T1000 (cell line): Measurements from ENCODE around the gene RAB1B.
A peak's percentile ranks its signal among the peaks of the same experiment; 100 is the strongest.
"Not testable (repeated sequence)": the region's sequence is repeated elsewhere in the genome, so short reads cannot be mapped to it uniquely, and the experiment has no call there.

Experiments used
- DNase-seq: peaks from one replicate; lab custom pipeline; 2025; ENCODE audit warnings: mixed read lengths; lab: John Stamatoyannopoulos, UW

The RAB1B gene

DNA sequence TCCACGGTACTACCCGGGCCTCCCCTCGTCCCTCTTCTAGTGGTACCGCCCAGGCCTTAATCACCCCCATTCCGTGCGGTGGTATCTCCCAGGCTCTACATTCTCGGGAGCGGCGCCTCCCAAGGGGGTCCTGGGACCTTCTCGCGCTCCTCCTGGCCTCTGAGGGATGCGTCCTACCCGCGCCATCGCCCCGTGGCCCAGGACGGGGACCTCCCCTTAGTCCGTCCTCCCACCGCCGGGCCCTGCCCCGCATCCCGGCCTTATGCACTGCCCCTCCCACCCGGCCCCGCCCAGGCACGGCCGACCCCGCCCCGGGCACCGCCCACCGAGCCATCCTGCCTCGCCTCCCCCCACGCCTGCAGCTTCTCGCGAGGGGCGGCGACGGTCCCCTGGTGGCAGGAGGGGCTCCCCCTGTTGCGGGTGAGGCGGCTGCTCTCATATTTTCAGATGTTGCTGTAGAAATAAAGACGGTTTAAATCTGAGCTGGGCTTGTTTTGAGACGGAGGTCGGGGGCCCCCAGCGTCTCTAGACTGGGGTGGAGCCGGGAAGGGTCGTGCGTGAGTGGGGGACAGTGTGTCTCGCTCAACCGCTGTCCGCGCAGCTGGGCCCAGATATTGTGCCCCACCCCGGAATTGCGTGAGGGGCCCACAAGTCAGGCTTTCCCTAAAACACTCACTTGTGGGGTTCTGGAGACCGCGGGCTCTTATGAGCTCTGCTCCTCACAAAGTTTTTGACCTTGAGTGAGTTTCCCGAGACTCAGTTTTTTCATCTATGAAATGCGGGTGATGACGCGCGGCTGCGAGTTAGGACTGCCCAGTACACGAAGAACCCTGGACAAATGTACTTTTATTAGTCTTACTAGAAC is 828 bp upstream of the RAB1B start:
- DNase-seq: peak; percentile 83

DNA sequence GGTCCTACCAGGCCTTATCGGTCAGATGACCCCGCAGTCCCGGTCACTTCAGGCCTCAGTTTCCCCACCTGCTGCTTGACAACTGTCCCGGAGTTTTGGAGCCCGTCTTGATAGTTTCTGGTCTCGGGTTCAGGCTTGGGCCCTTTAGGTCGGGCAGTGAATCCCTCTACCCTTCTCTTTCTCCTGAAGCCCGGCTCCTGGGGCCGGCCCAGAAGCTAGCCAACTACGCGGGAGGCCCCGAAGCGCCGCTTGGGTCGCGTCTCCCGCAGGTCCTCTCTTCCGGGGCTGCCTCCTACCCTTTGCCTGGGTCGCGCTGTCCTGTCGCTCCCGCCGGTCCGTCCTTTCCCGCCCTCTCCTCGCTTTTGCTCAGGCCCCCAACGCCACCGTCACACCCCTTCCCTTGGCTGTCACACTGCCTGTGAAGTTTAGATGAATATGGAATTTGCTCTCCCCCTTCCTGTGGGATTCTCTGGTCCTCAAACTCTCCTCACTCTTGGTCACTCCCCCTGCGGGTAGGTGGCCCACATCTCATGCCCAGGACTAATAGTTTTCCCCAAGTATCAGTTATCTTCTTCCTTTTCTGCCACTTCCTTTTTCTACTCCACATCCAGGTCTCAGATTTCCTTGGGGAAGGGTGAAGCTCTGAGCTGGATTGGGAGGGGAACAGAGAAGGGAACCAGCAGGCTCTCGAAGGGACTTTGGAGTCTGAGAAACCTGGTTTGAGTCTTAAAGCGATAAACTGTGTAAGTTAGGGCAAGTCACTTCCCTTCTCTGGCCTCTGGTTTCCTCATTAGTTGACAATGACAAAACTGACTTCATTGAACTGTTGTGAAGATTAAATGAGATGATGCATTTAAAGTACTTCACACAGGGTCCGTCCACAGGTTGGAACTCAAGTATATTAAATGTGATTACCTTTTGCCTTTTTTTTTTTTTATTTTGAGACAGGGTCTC is 790 bp downstream of the RAB1B start:
- no peak for DNase-seq

DNA sequence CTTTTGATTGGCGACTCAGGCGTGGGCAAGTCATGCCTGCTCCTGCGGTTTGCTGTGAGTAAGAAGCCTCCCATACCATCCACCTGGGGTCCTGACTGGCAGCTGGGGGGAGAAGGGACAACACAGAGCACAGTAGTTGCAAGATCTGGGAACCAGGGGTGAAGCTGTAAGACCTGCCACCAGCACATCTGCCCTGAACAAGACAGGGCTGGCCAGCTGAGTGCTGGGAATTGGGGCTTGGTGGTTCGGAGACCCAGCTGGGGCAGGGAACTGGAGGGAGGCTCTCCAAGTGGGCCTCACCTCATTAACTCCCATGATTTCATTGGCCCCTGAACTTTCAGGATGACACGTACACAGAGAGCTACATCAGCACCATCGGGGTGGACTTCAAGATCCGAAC is 3.4 kb downstream of the RAB1B start:
- no peak for DNase-seq

DNA sequence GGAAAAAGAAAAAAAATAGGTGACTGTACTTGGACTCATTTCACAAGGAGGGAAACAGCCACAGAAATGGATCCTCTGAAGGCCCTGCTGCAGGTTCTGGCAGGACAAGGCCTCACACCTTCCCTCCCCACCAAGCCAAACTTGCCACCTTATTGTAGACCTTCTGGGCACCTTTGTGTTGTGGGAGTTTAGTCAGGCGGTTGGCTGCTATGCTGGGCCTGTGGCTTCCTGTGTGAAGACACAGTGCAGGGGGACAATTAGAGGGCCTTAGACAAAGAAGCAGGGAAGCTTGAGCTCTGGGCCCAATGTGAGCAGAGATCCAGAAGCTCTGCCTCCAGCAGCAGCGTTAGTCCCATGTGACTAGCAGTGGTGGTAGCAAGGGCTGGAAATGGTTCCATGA is 4.2 kb downstream of the RAB1B start:
- DNase-seq: no peak

DNA sequence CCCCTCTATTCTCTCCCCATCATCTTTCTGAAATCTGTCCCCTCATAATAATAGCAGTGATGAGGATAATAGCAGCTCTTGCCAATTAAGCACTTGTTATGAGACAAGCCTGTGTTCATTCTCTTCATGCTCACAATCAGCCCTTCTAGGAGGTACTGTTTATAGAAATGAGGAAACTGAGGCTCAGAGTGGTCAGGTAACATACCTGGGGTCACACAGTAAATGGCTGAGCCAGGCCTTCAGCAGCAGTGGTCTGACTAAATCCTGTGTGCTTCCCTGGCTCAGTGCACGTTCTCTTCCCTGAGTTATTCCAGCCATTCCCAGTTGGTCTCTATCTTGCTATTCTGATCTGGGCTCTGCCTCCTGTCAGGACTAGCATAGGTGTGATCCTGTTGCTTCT is 5.8 kb downstream of the RAB1B start:
- DNase-seq: no peak

DNA sequence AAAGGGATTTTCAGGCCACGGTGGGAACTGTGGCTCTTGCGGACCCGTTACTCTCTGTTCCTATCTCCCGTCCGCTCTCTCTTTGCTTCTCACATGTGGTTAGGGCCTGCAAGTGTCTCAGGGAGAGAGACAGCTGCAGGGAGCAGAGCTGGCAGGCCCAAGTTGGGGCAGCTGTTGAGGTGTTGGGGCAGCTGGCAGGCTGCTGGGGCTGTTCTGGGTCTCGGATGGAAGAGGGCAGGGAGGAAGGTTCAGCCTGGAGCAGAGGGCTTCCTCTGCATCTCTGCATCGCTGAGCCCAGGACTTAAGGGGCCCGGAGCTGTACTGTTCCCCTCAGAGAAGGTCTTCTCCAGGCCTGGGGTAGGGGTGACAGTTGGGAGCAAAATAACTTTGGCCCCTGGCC is 7.0 kb downstream of the RAB1B start:
- no peak for DNase-seq

DNA sequence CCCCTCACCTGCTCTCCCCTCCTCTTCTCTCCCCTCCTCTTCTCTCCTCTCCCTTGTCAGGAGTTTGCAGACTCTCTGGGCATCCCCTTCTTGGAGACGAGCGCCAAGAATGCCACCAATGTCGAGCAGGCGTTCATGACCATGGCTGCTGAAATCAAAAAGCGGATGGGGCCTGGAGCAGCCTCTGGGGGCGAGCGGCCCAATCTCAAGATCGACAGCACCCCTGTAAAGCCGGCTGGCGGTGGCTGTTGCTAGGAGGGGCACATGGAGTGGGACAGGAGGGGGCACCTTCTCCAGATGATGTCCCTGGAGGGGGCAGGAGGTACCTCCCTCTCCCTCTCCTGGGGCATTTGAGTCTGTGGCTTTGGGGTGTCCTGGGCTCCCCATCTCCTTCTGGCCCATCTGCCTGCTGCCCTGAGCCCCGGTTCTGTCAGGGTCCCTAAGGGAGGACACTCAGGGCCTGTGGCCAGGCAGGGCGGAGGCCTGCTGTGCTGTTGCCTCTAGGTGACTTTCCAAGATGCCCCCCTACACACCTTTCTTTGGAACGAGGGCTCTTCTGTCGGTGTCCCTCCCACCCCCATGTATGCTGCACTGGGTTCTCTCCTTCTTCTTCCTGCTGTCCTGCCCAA is 7.7 kb downstream of the RAB1B start:
- no peak for DNase-seq

DNA sequence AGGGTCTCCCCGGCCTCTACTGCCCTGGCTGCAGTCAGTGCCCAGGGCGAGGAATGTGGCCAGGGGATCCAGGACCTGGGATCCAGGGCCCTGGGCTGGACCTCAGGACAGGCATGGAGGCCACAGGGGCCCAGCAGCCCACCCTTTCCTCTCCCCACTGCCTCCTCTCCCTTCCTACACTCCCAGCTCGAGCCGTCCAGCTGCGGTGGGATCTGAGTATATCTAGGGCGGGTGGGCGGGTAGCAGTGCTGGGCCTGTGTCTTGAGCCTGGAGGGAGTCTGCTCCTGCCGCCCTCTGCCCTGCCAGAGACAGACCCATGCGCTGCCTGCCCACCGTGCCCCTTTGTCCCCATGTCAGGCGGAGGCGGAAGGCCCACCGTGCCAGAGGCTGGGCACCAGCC is 8.2 kb downstream of the RAB1B start:
- DNase-seq: not testable (repeated sequence)

DNA sequence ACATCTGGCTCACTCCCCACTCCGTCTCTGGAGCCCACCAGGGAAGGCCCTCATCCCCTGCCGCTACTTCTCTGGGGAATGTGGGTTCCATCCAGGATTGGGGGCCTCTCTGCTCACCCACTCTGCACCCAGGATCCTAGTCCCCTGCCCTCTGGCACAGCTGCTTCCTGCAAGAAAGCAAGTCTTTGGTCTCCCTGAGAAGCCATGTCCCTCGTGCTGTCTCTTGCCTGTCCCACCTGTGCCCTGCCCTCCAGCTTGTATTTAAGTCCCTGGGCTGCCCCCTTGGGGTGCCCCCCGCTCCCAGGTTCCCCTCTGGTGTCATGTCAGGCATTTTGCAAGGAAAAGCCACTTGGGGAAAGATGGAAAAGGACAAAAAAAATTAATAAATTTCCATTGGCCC is 8.6 kb downstream of the RAB1B start:
- not testable (repeated sequence) for DNase-seq

DNA sequence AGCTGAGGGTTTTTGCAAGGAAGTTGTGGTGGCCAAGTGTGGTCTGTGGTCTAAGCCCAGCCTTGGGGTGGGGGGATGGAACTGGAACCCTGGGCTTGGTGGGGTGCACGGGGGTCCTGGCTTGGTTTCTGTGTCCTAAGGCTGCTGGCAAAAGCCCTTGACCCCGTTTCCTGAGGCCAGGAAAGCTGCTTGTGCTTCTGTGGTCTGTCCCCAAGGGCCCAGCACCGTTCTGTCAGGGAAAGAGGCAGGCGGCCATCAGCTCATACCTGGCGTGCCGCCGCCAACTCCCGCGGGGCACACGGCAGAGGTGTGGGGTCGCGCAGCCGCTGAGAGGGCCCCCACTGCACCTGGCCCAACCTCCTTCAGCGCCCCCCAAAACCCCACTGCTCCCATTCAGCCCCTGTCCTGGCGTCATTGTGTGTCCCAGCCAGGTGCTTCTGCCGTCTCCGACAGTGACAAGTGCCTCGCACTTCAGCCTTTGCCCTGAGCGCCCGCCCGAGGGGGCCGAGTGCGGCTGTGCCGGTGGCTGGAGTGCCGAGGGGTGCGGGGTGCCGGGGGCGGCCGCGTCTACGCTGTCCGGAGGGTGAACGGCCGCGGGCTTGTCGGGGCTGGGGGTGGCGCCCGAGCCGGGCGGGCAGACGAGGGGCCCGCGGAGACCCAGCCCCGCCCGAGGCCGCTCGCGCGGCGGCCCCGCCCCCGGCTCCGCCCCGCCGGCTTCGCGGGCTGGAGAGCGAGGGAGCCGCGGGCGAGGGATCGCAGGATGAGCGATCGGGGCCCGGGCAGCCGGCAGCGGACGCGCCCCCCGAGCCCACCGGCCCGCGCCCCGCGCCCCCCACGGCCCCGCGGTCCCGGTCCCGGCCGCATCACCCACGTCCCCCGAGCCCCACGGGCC is 9.3 kb downstream of the RAB1B start, which contains the start of gene CNIH2:
Gene CNIH2, plus strand, starts transcription at position 705 of the 892 bp plus-strand sequence. CDS start 282 bp downstream, outside the sequence.
- no peak for DNase-seq

DNA sequence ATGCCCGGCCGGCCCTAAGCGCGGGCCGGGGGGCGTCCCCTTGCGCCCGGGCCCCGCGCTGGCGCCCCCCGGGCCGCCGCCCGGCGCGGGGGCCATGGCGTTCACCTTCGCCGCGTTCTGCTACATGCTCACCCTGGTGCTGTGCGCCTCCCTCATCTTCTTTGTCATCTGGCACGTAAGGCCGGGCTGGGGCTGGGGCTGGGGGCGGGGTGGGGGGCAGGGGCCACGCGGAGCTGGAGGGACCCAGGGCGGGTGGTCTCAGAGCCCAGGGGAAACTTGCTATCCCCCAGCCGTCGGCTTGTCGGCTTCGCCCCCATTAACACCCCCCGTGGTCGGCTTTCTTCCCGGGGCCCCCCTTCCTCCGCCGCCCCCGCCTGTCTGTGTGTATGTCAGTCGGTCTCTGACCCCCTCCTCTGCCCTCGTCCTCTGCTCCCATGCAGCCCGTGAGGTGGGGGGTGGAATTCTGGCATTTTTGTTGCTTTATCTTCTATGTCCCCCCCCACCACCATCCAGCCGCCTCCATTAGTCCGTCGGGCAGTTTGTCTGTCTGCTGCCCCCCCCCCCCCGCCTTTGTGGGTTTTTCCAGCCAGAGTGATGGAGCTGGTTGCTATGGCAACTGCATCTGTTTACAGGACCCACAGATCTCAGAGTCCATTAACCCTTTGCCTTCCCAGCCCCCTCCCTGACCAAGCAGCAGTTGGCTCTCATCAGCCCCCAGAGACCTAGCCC is 10.1 kb downstream of the RAB1B start:
- DNase-seq: no peak

DNA sequence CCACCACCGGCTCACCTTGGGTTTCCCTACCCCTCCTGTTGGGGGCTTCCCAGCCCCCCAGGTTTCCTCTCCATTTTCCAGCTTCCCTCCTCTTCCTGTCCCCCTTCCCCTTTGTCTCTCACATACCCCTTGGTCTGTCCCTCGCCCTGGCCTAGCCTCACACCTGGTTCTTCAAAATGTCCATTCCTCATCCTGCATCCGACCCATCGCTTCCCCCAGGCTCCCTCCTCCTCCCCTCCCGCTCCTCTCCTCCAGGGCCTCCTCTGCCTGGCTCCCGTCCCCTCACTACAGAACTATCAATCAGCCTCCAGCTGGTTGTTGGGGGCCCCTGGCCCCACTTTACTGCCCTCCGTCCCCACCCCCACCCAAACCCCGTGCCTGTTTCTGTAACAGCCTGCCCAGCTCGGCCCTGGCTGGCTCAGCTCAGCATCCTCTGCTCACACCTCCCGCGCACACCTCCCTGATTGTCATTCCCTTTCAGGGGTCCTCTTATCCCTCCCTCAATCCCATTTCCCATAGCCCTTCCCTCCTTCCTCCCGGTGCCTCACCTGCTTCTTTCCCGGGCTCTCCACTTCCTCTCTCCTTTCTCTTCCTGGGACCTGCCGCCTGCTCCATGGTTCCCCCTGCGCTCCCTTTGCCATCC is 10.8 kb downstream of the RAB1B start:
- DNase-seq: no peak

DNA sequence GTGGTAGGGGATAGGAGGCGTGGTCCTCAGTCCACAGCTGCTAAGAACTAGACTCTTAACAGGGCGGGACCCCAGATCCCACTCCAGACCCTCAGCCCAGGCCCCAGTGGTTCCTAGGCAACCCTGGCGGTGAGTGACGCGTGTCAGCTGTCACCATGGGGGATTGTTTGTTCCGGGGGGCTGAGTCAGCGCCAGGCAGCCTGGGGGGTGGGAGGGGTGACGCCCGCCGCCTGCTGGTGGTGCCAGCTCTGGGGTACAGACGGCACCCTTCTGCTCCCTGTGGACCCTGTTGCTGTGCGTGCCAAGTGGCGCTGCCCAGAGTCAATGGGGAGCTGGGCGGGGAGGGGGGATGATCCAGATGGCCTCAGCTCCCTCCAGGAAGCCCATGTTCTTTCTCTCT is 12.0 kb downstream of the RAB1B start:
- DNase-seq: no peak

DNA sequence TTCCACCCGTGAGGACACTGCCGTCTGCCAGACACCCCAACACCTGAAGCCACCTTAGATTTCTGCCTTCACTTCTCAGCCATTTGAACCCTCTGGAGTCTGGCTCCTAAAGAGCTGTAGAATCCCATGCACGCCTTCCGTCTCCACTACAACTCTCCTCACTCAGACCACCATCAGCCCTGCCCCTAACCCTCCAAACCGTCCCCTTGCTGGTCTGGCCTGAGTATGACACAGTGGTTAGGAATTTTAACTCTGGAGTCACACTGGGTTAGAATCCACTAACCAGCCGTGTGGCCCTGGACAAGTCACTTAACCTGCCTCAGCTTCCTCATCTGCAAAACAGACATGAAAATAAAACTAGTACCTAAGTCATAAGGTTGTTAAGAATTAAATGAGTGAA is 12.6 kb downstream of the RAB1B start:
- no peak for DNase-seq

DNA sequence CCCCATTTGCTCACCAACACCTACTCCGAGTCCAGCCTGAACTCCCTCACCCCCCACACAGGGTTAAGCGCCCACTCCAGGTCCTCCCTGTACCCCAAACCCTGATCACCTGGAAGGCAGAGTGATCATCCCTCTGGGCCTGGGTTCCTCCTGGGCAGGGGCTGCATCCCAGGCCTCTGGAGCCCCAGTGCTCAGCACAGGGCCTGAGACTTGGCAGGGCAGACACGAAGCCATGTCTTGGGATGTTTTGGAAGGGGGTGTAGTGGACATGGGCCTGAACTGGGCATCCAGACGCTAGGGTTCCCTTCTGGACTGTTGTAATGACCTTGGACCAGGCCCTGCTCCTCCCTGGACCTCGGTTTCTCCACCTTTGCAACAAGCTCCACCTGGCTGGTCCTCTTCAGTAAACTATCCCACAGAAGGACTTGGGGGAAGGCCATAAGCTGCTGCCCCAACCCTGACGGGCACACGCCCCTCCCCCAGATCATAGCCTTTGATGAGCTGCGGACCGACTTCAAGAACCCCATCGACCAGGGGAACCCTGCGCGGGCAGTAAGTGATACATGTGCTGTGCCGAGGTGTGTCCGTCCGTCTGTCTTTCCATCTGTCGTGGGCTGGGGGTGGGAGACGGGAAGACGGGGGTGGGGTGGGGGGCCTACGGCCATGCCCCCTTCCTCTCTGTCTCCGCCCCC is 13.5 kb downstream of the RAB1B start:
- DNase-seq: no peak

DNA sequence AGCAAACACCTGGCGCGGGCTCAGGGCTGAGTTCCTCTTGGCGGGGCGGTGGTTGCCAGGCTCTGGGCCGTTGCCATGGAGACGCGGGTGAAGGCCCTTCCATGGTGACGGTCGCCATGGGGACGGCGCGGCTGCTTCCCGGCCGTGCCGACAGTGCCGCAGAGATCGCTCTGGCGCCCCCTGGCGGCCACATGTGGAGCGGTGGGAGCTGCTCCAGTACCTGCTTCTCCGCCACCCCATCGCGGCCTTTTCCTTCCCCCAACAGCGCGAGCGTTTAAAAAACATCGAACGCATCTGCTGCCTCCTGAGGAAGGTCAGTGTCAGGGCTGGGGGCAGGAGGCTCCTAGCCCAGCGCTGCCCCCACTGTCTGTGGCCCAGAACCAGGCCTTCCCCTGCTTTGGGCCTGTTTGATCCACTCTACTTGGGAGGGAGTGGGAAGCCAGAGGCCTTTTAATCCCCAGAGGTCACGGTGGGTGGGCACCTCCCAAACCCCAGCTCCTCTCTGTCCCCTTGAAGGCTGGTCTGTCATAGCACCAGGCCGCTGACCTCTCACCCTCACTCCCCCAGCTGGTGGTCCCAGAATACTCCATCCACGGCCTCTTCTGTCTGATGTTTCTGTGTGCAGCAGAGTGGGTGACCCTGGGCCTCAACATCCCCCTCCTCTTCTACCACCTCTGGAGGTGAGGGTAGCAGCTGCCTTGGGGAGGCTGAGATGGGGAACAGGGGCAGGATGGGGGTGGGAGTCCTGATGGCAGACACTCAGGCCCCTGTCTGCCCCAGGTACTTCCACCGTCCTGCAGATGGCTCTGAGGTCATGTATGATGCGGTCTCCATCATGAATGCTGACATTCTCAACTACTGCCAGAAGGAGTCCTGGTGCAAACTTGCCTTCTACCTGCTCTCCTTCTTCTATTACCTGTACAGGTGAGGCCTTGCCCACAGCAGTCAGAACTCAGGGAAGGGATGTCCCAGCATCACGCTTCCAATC is 14.3 kb downstream of the RAB1B start:
- peak; percentile 93 for DNase-seq

DNA sequence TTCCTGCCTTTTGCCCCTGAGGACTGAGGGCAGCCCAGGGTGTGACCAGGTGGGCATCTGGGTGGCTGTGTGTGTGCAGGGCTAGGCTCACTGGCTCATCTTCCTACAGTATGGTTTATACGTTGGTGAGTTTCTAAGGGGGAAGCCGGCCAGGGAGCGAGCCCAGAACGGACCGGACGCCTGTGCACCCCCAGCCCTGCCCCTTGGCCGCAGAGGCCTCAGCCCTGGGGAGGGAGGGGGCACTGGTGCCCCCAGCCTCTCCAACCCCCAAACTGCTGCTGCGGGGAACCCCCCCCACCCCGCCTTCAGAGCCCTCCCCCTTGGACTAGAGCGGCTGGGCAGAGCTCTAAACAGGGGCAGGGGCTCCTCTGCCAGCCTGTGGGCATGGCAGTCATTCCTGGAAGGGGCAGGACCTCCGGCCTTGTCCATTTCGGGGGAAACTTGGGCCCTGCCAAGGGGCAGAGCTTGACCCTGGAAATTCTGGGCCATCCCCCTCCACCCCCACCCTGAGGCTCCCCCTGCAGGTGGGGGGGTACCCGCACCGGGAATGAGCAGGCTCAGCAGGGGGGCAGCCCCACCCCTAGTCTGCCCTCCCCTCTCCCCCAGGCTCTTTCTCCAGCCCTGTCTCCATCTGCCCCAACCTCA is 15.1 kb downstream of the RAB1B start:
- DNase-seq: no peak
